H1 (cell line): ENCODE measurements around the gene CAMSAP3.

Experiments
- CEBPB ChIP-seq: IDR thresholded peaks from 2 replicates; pipeline ENCODE4 v1.6.1; 2012; ENCODE audit warnings: low read depth, low read length
- JUN ChIP-seq: IDR thresholded peaks from 2 replicates; pipeline ENCODE4 v1.6.1; 2011; ENCODE audit warnings: low read depth, mild to moderate bottlenecking, improper control_type of control experiment, low read length
- KDM5A ChIP-seq: fragments of 200-600 bp; IDR thresholded peaks from 2 replicates; pipeline ENCODE4 v1.7.1; 2012; ENCODE audit warnings: mild to moderate bottlenecking, low read length, inconsistent platforms, mixed read lengths
- POLR2A ChIP-seq, 2 experiments: IDR thresholded peaks; 1 replicate in 1 of 2; 2 replicates in 1 of 2; pipeline ENCODE4 v1.6.1; 2011; ENCODE audit warnings: low read depth in 2 of 2, low read length in 2 of 2, mild to moderate bottlenecking in 2 of 2; ENCODE audit errors: control extremely low read depth in 1 of 2
- POLR2AphosphoS5 ChIP-seq: IDR thresholded peaks from 2 replicates; pipeline ENCODE4 v1.6.1; 2011; ENCODE audit warnings: low read depth, low read length
- SIN3A ChIP-seq, 2 experiments: IDR thresholded peaks in 1 of 2; conservative IDR thresholded peaks in 1 of 2; 2 replicates each; pipeline ENCODE4 v1.6.1; 2011 to 2012; ENCODE audit warnings: low read length in 2 of 2, improper control_type of control experiment in 1 of 2, low read depth in 1 of 2, mild to moderate bottlenecking in 1 of 2
- YY1 ChIP-seq: IDR thresholded peaks from 2 replicates; pipeline ENCODE4 v1.6.1; 2011; ENCODE audit warnings: low read depth, mild to moderate bottlenecking, low read length
- ZNF274 ChIP-seq: IDR thresholded peaks from 2 replicates; pipeline ENCODE4 v1.7.0; 2012; ENCODE audit warnings: low read length, borderline replicate concordance; ENCODE audit errors: extremely low read depth
- TF ChIP-seq, protein P1 (sequence below), 3 experiments: IDR thresholded peaks; 1 replicate in 2 of 3; 2 replicates in 1 of 3; pipeline versions ENCODE4 v1.5.1 to v1.6.1; 2011; ENCODE audit warnings: low read length in 3 of 3, mild to moderate bottlenecking in 3 of 3, inconsistent platforms in 2 of 3, low read depth in 1 of 3, moderate library complexity in 1 of 3; ENCODE audit not compliant: insufficient read depth in 1 of 3; ENCODE audit errors: control extremely low read depth in 1 of 3
- TF ChIP-seq, protein P2 (sequence below): IDR thresholded peaks from 2 replicates; pipeline ENCODE4 v1.6.1; 2012; ENCODE audit warnings: low read length, inconsistent platforms

DNA sequence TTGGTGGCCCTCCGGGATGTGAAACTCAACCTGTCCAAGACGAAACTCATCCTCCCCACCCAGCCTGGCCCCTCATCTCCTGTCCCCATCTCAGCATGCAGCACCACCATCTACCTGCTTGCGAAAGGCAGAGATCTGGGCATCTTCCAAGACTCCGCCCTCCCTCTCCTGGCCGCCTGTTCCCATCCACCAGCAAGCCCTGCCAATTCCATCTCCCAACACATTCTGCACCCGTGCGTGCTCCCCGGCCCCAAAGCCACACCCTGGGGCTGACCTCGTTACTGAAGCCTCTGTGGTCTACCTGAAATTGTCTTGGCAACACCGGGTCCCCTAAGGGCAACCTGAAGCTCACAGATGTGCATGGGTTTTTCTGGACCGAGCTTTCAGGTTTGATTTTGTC is 13.2 kb upstream of the CAMSAP3 start:
- TF ChIP-seq ZNF274, result no peak
- no peak for TF ChIP-seq KDM5A
- TF ChIP-seq, protein P1, sequence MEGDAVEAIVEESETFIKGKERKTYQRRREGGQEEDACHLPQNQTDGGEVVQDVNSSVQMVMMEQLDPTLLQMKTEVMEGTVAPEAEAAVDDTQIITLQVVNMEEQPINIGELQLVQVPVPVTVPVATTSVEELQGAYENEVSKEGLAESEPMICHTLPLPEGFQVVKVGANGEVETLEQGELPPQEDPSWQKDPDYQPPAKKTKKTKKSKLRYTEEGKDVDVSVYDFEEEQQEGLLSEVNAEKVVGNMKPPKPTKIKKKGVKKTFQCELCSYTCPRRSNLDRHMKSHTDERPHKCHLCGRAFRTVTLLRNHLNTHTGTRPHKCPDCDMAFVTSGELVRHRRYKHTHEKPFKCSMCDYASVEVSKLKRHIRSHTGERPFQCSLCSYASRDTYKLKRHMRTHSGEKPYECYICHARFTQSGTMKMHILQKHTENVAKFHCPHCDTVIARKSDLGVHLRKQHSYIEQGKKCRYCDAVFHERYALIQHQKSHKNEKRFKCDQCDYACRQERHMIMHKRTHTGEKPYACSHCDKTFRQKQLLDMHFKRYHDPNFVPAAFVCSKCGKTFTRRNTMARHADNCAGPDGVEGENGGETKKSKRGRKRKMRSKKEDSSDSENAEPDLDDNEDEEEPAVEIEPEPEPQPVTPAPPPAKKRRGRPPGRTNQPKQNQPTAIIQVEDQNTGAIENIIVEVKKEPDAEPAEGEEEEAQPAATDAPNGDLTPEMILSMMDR (IDR thresholded peaks at IDR 0.05; ENCODE audit: control extremely low read depth in 1 of 3, insufficient read depth in 1 of 3, low read depth in 1 of 3, low read length in 3 of 3), result no peak
- TF ChIP-seq POLR2AphosphoS5, result no peak
- TF ChIP-seq POLR2A (IDR thresholded peaks at IDR 0.05; ENCODE audit: control extremely low read depth in 1 of 2, low read depth in 2 of 2, low read length in 2 of 2), result no peak
- TF ChIP-seq JUN, result no peak
- TF ChIP-seq, protein P2, sequence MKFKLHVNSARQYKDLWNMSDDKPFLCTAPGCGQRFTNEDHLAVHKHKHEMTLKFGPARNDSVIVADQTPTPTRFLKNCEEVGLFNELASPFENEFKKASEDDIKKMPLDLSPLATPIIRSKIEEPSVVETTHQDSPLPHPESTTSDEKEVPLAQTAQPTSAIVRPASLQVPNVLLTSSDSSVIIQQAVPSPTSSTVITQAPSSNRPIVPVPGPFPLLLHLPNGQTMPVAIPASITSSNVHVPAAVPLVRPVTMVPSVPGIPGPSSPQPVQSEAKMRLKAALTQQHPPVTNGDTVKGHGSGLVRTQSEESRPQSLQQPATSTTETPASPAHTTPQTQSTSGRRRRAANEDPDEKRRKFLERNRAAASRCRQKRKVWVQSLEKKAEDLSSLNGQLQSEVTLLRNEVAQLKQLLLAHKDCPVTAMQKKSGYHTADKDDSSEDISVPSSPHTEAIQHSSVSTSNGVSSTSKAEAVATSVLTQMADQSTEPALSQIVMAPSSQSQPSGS, result no peak
- TF ChIP-seq CEBPB, result no peak
- no peak for TF ChIP-seq SIN3A (conservative IDR thresholded peaks at IDR 0.05 in 1 of 2, IDR thresholded peaks at IDR 0.05 in 1 of 2; ENCODE audit: low read depth in 1 of 2, low read length in 2 of 2)
- no peak for TF ChIP-seq YY1
